ENCODE measurements around the gene UTP4.

DNA sequence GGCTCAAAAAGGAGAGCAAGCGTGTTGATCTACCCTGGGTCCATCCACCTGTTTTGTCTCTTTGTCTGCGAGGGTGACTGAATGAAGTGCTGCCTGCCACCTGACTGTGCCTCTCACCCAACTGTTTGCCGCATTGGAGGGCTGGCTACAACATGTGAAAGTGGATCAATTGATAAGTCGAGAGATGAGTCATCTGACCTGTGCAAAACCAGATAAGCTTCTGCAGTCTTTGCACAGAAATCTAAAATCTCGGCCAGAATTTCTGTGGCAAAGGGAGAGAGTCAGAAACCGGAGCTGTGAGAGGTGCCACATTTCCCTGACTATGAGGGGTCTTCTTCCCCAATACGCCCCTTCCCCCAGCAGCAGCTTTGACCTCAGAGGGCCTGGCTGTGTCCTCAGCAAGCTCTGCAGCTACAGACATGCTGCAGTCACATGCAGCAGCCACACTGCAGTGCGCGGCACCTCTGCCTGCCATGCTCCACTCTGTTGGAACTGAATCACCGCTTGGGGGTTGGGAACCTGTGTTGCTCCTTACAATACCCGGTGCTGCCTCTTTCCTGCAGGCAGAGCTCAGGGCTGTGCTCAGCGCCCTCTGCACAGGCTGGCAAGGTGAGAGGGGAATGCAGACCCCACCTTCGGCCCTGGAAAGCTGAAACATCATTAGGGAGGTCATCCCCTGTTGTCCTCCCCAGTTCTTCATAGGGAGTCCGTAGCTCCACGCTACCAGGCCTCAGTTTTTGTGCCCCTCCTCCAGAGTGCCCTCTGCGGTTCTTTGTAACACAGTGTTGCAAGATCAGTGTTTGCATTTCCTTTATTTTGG lies 43.1 kb upstream of the UTP4 start:
- TF ChIP-seq, protein P1, sequence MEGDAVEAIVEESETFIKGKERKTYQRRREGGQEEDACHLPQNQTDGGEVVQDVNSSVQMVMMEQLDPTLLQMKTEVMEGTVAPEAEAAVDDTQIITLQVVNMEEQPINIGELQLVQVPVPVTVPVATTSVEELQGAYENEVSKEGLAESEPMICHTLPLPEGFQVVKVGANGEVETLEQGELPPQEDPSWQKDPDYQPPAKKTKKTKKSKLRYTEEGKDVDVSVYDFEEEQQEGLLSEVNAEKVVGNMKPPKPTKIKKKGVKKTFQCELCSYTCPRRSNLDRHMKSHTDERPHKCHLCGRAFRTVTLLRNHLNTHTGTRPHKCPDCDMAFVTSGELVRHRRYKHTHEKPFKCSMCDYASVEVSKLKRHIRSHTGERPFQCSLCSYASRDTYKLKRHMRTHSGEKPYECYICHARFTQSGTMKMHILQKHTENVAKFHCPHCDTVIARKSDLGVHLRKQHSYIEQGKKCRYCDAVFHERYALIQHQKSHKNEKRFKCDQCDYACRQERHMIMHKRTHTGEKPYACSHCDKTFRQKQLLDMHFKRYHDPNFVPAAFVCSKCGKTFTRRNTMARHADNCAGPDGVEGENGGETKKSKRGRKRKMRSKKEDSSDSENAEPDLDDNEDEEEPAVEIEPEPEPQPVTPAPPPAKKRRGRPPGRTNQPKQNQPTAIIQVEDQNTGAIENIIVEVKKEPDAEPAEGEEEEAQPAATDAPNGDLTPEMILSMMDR (IDR thresholded peaks at IDR 0.05 in 8 of 11, conservative IDR thresholded peaks at IDR 0.05 in 3 of 11), result no peak
- TF ChIP-seq POLR2A (IDR thresholded peaks at IDR 0.05), result no peak
- TF ChIP-seq POLR2AphosphoS5 (IDR thresholded peaks at IDR 0.05), result peak in 1 of 3 donors; percentile 29
